ENCODE data around the gene DIS3L2. TPM values are rescaled to one million over a fixed set of nuclear protein-coding genes. Genes with fewer than 3 reads are reported as not detected.

Gene DIS3L2
- total and polyA plus RNA-seq, 5 donors from 2014 or later = 10.9 to 76.9 (median 21.0) TPM

GRCh38 chr2:232058931-232059330 is 97.4 kb downstream of the DIS3L2 start:
- DNase-seq (no peak), ATAC-seq (ENCODE audit: low read depth in 2 of 2) (no peak)
- Histone ChIP-seq H3K27ac (ENCODE audit: insufficient read depth, low read length, poor library complexity, severe bottlenecking) (no peak overlapping the region), H3K4me3 (ENCODE audit: low read depth, low read length) (no peak overlapping the region), H3K27me3 (ENCODE audit: control insufficient read depth, insufficient read depth, low read length) (no peaks in the 10 kb centered on the region), H3K9me3 (ENCODE audit: control insufficient read depth in 2 of 2, low read length in 2 of 2) (no peaks in the 10 kb centered on the region), H3K4me1 (ENCODE audit: control insufficient read depth, insufficient read depth, low read length, poor library complexity, severe bottlenecking) (no peaks in the 10 kb centered on the region), H3K36me3 (ENCODE audit: control insufficient read depth, insufficient read depth, low read length) (no peaks in the 10 kb centered on the region)
- H3K36me3 Mint-ChIP-seq = peaks cover 18% of the 10 kb centered on the region
- H3K27ac Mint-ChIP-seq = no peak overlapping the region
- H3K9me3 Mint-ChIP-seq = peaks cover 0 to 5% (median 0%) of the 10 kb centered on the region in 7 donors
- no peaks in the 10 kb centered on the region for H3K27me3 Mint-ChIP-seq
- peaks cover 0 to 38% (median 18%) of the 10 kb centered on the region in 4 donors for H3K4me1 Mint-ChIP-seq
- no peak overlapping the region for H3K4me3 Mint-ChIP-seq

- H3K27me3 Mint-ChIP-seq = no peaks in the 10 kb centered on the region
- no peak for ATAC-seq (ENCODE audit: low read depth in 2 of 2)
These were observed 99.8 kb downstream of the DIS3L2 start for GRCh38 chr2:232061265-232061664.

GRCh38 chr2:232073026-232073425 is 111.5 kb downstream of the DIS3L2 start:
- Mint-ChIP-seq H3K9me3 (no peaks in the 10 kb centered on the region), H3K36me3 (peaks cover 8% of the 10 kb centered on the region), H3K4me3 (no peak overlapping the region), H3K4me1 (peaks cover 16 to 53% (median 37%) of the 10 kb centered on the region in 4 donors), H3K27me3 (no peaks in the 10 kb centered on the region), H3K27ac (no peak overlapping the region)
- no peak for ATAC-seq (ENCODE audit: low read depth in 2 of 2)
- Histone ChIP-seq H3K4me1 (ENCODE audit: control insufficient read depth, insufficient read depth, low read length, poor library complexity, severe bottlenecking) (peaks cover 5% of the 10 kb centered on the region), H3K9me3 (ENCODE audit: control insufficient read depth in 2 of 2, low read length in 2 of 2) (no peaks in the 10 kb centered on the region), H3K27me3 (ENCODE audit: control insufficient read depth, insufficient read depth, low read length) (no peaks in the 10 kb centered on the region), H3K36me3 (ENCODE audit: control insufficient read depth, insufficient read depth, low read length) (no peaks in the 10 kb centered on the region), H3K27ac (ENCODE audit: insufficient read depth, low read length, poor library complexity, severe bottlenecking) (no peak overlapping the region), H3K4me3 (ENCODE audit: low read depth, low read length) (no peak overlapping the region)
- DNase-seq = no peak

More at GRCh38 chr2:232061265-232061664, 99.8 kb downstream of the DIS3L2 start:
- H3K27me3 ChIP-seq (ENCODE audit: control insufficient read depth, insufficient read depth, low read length) = no peaks in the 10 kb centered on the region
- no peak overlapping the region for H3K4me3 Mint-ChIP-seq
- peaks cover 0 to 5% (median 0%) of the 10 kb centered on the region in 7 donors for H3K9me3 Mint-ChIP-seq
- no peak for DNase-seq
- H3K36me3 Mint-ChIP-seq = peaks cover 15% of the 10 kb centered on the region
- no peak overlapping the region for H3K4me3 ChIP-seq (ENCODE audit: low read depth, low read length)
- no peaks in the 10 kb centered on the region for H3K9me3 ChIP-seq (ENCODE audit: control insufficient read depth in 2 of 2, low read length in 2 of 2)
- H3K4me1 ChIP-seq (ENCODE audit: control insufficient read depth, insufficient read depth, low read length, poor library complexity, severe bottlenecking) = no peaks in the 10 kb centered on the region
- peak overlapping the region in 1 of 3 donors; percentile 58 for H3K27ac Mint-ChIP-seq
- peaks cover 9 to 50% (median 29%) of the 10 kb centered on the region in 4 donors for H3K4me1 Mint-ChIP-seq
- no peak overlapping the region for H3K27ac ChIP-seq (ENCODE audit: insufficient read depth, low read length, poor library complexity, severe bottlenecking)
- no peaks in the 10 kb centered on the region for H3K36me3 ChIP-seq (ENCODE audit: control insufficient read depth, insufficient read depth, low read length)

- H3K4me3 ChIP-seq (ENCODE audit: low read depth, low read length) = no peak overlapping the region
- H3K9me3 ChIP-seq (ENCODE audit: control insufficient read depth in 2 of 2, low read length in 2 of 2) = no peaks in the 10 kb centered on the region
- no peaks in the 10 kb centered on the region for H3K27me3 ChIP-seq (ENCODE audit: control insufficient read depth, insufficient read depth, low read length)
- Mint-ChIP-seq H3K4me1 (peaks cover 16 to 54% (median 39%) of the 10 kb centered on the region in 4 donors), H3K9me3 (no peaks in the 10 kb centered on the region), H3K36me3 (peaks cover 11% of the 10 kb centered on the region), H3K27ac (no peak overlapping the region), H3K4me3 (no peak overlapping the region), H3K27me3 (no peaks in the 10 kb centered on the region)
- ATAC-seq (ENCODE audit: low read depth in 2 of 2) (no peak), DNase-seq (no peak)
- peaks cover 5% of the 10 kb centered on the region for H3K4me1 ChIP-seq (ENCODE audit: control insufficient read depth, insufficient read depth, low read length, poor library complexity, severe bottlenecking)
- H3K27ac ChIP-seq (ENCODE audit: insufficient read depth, low read length, poor library complexity, severe bottlenecking) = no peak overlapping the region
- H3K36me3 ChIP-seq (ENCODE audit: control insufficient read depth, insufficient read depth, low read length) = no peaks in the 10 kb centered on the region
These were observed 112.2 kb downstream of the DIS3L2 start for GRCh38 chr2:232073699-232074098.

GRCh38 chr2:232075080-232075479 is 113.6 kb downstream of the DIS3L2 start:
- H3K27me3 ChIP-seq (ENCODE audit: control insufficient read depth, insufficient read depth, low read length) = no peaks in the 10 kb centered on the region
- H3K9me3 Mint-ChIP-seq = peaks cover 0 to 2% (median under 1%) of the 10 kb centered on the region in 7 donors
- no peak overlapping the region for H3K4me3 ChIP-seq (ENCODE audit: low read depth, low read length)
- H3K27me3 Mint-ChIP-seq = no peaks in the 10 kb centered on the region
- no peaks in the 10 kb centered on the region for H3K36me3 ChIP-seq (ENCODE audit: control insufficient read depth, insufficient read depth, low read length)
- DNase-seq (no peak), ATAC-seq (ENCODE audit: low read depth in 2 of 2) (no peak)
- H3K4me1 Mint-ChIP-seq = peaks cover 5 to 45% (median 34%) of the 10 kb centered on the region in 4 donors
- peak overlapping the region in 1 of 3 donors; percentile 31 for H3K27ac Mint-ChIP-seq
- H3K4me3 Mint-ChIP-seq = no peak overlapping the region
- H3K27ac ChIP-seq (ENCODE audit: insufficient read depth, low read length, poor library complexity, severe bottlenecking) = no peak overlapping the region
- H3K36me3 Mint-ChIP-seq = peaks cover 18% of the 10 kb centered on the region
- H3K9me3 ChIP-seq (ENCODE audit: control insufficient read depth in 2 of 2, low read length in 2 of 2) = no peaks in the 10 kb centered on the region
- H3K4me1 ChIP-seq (ENCODE audit: control insufficient read depth, insufficient read depth, low read length, poor library complexity, severe bottlenecking) = peaks cover 5% of the 10 kb centered on the region

DNA sequence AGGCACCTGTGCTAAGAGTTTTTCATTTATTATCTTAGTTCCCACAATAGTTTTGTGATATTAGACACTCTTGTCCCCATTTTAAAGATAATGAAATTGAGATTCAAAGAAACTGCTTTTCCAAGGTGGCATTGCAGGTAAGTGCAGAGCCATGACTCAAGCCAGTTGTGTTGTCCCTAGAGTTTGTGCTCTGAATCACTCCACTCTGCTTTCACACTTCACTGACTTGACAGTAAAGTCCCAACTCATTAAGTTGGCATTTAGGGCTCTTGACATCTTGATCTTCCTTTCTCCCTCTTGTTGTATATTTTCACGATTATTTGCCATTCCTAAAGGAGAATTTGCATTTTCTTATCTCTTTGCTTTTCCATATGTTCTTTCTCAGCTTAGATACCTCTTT is 114.3 kb downstream of the DIS3L2 start:
- no peak for ATAC-seq (ENCODE audit: low read depth in 2 of 2)
- no peaks in the 10 kb centered on the region for H3K27me3 Mint-ChIP-seq
- no peaks in the 10 kb centered on the region for H3K36me3 ChIP-seq (ENCODE audit: control insufficient read depth, insufficient read depth, low read length)

DNA sequence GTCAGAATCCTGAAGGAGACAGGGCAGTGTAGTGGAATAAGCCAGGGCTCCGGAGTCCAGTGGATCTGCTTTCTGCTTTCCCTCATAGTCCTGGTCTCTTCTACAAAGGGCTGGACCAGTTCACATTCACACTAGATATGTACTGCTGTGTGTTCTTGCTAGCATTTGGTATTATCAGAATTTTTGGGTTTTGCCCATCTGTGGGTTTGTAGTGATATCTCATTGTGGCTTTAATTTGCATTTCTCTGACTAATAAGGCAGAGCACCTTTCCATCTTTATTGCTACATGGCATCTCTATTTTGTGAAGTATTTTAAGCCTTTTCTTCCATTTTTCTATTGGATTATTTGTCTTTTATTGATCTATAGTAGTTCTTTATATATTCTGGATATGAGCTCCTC is 114.8 kb downstream of the DIS3L2 start:
- Mint-ChIP-seq H3K9me3 (peaks cover 0 to 3% (median 1%) of the 10 kb centered on the region in 7 donors), H3K4me3 (no peak overlapping the region), H3K36me3 (peaks cover 20% of the 10 kb centered on the region), H3K27ac (peak overlapping the region in 1 of 3 donors; percentile 1), H3K27me3 (no peaks in the 10 kb centered on the region), H3K4me1 (peaks cover 4 to 37% (median 29%) of the 10 kb centered on the region in 4 donors)
- H3K27ac ChIP-seq (ENCODE audit: insufficient read depth, low read length, poor library complexity, severe bottlenecking) = no peak overlapping the region
- H3K36me3 ChIP-seq (ENCODE audit: control insufficient read depth, insufficient read depth, low read length) = no peaks in the 10 kb centered on the region
- no peaks in the 10 kb centered on the region for H3K9me3 ChIP-seq (ENCODE audit: control insufficient read depth in 2 of 2, low read length in 2 of 2)
- no peak overlapping the region for H3K4me3 ChIP-seq (ENCODE audit: low read depth, low read length)
- no peaks in the 10 kb centered on the region for H3K27me3 ChIP-seq (ENCODE audit: control insufficient read depth, insufficient read depth, low read length)
- DNase-seq (no peak), ATAC-seq (ENCODE audit: low read depth in 2 of 2) (no peak)
- no peaks in the 10 kb centered on the region for H3K4me1 ChIP-seq (ENCODE audit: control insufficient read depth, insufficient read depth, low read length, poor library complexity, severe bottlenecking)

More for the DNA sequence above, 114.3 kb downstream of the DIS3L2 start:
- Mint-ChIP-seq H3K27ac (peak overlapping the region in 2 of 3 donors; percentile 1 to 30), H3K36me3 (peaks cover 20% of the 10 kb centered on the region), H3K4me1 (peaks cover 4 to 40% (median 32%) of the 10 kb centered on the region in 4 donors), H3K4me3 (no peak overlapping the region), H3K9me3 (peaks cover 0 to 3% (median 1%) of the 10 kb centered on the region in 7 donors)
- Histone ChIP-seq H3K27me3 (ENCODE audit: control insufficient read depth, insufficient read depth, low read length) (no peaks in the 10 kb centered on the region), H3K4me3 (ENCODE audit: low read depth, low read length) (no peak overlapping the region), H3K27ac (ENCODE audit: insufficient read depth, low read length, poor library complexity, severe bottlenecking) (no peak overlapping the region), H3K9me3 (ENCODE audit: control insufficient read depth in 2 of 2, low read length in 2 of 2) (no peaks in the 10 kb centered on the region), H3K4me1 (ENCODE audit: control insufficient read depth, insufficient read depth, low read length, poor library complexity, severe bottlenecking) (peaks cover under 1% of the 10 kb centered on the region)
- DNase-seq = no peak

- ATAC-seq (ENCODE audit: low read depth in 2 of 2) (no peak), DNase-seq (no peak)
- H3K4me3 ChIP-seq (ENCODE audit: low read depth, low read length) = no peak overlapping the region
- peak overlapping the region in 1 of 3 donors; percentile 44 for H3K27ac Mint-ChIP-seq
- H3K27ac ChIP-seq (ENCODE audit: insufficient read depth, low read length, poor library complexity, severe bottlenecking) = no peak overlapping the region
- peaks cover 20% of the 10 kb centered on the region for H3K36me3 Mint-ChIP-seq
- peaks cover 4 to 32% (median 25%) of the 10 kb centered on the region in 4 donors for H3K4me1 Mint-ChIP-seq
- H3K9me3 Mint-ChIP-seq = peaks cover 0 to 3% (median 1%) of the 10 kb centered on the region in 7 donors
- H3K36me3 ChIP-seq (ENCODE audit: control insufficient read depth, insufficient read depth, low read length) = no peaks in the 10 kb centered on the region
- no peaks in the 10 kb centered on the region for H3K27me3 Mint-ChIP-seq
- H3K27me3 ChIP-seq (ENCODE audit: control insufficient read depth, insufficient read depth, low read length) = no peaks in the 10 kb centered on the region
- H3K9me3 ChIP-seq (ENCODE audit: control insufficient read depth in 2 of 2, low read length in 2 of 2) = no peaks in the 10 kb centered on the region
- H3K4me3 Mint-ChIP-seq = no peak overlapping the region
- H3K4me1 ChIP-seq (ENCODE audit: control insufficient read depth, insufficient read depth, low read length, poor library complexity, severe bottlenecking) = no peaks in the 10 kb centered on the region
These were observed 115.2 kb downstream of the DIS3L2 start for GRCh38 chr2:232076736-232077135.

Data from CD4-positive, CD25-positive, alpha-beta regulatory T cell (primary cell).